Nasal cavity respiratory epithelium epithelial cell of viscerocranial mucosa (primary cell): ENCODE results near the gene KDSR. TPM values are rescaled to one million over a fixed set of nuclear protein-coding genes. Genes with fewer than 3 reads are reported as not detected.

ENCODE experiments used
- total RNA-seq: library from RNA; depleted of rRNA; stranded (reverse); fragments of >200 nt; gene quantifications from 2 replicates; pipeline ENCODE4 v1.2.3, GENCODE V29; 2014

Gene KDSR
- total RNA-seq, result 26.0 and 73.7 TPM in 2 replicates

GRCh38 chr18:63367053-63367953, at the start of gene KDSR:
Gene KDSR (minus strand): TSS chr18:63367206. CDS start chr18:63367118, 88 bp downstream.

GRCh38 chr18:63319383-63320122, 47.5 kb downstream of the KDSR start, which contains the start of gene BCL2:
Gene BCL2 (minus strand): TSS chr18:63319769.

Other genes with a start within 250 kb of the KDSR start
- gene BCL2, start 47.4 kb downstream of the KDSR start, total RNA-seq, result 1.4 and 1.8 TPM in 2 replicates
- gene VPS4B, start 55.3 kb upstream of the KDSR start, total RNA-seq, result 115 and 141 TPM in 2 replicates
- 300 and 470 TPM in 2 replicates for gene SERPINB5, start 109.8 kb upstream of the KDSR start, total RNA-seq
- gene SERPINB12, start 175.2 kb upstream of the KDSR start, total RNA-seq, result 0.28 and 0.34 TPM in 2 replicates
- 16.7 and 114 TPM in 2 replicates for gene SERPINB13, start 220.1 kb upstream of the KDSR start, total RNA-seq